Mammary epithelial cell (primary cell): ENCODE measurements around the gene GRIFIN.

Source experiments
- CTCF ChIP-seq, 2 donors: IDR thresholded peaks in 1 of 2; conservative IDR thresholded peaks in 1 of 2; 2 replicates each; pipeline ENCODE4 v1.5.1; 2011 to 2012; ENCODE audit warnings: inconsistent platforms in 2 of 2, low read length in 2 of 2, mild to moderate bottlenecking in 2 of 2, control low read depth in 1 of 2, low read depth in 1 of 2; ENCODE audit not compliant: insufficient read depth in 1 of 2; ENCODE audit errors: extremely low read depth in 1 of 2
- EZH2 ChIP-seq: IDR thresholded peaks from 2 replicates; pipeline ENCODE4 v1.6.1; 2012; ENCODE audit warnings: low read length, inconsistent platforms, borderline replicate concordance

GRCh38 chr7:2505401-2505800 is 29.2 kb upstream of the GRIFIN start:
- no peak for TF ChIP-seq CTCF (conservative IDR thresholded peaks at IDR 0.05 in 1 of 2, IDR thresholded peaks at IDR 0.05 in 1 of 2; ENCODE audit: extremely low read depth in 1 of 2, insufficient read depth in 1 of 2, low read depth in 1 of 2, low read length in 2 of 2)
- TF ChIP-seq EZH2 = no peak
